Measurements from ENCODE around the gene MASP1.

DNA sequence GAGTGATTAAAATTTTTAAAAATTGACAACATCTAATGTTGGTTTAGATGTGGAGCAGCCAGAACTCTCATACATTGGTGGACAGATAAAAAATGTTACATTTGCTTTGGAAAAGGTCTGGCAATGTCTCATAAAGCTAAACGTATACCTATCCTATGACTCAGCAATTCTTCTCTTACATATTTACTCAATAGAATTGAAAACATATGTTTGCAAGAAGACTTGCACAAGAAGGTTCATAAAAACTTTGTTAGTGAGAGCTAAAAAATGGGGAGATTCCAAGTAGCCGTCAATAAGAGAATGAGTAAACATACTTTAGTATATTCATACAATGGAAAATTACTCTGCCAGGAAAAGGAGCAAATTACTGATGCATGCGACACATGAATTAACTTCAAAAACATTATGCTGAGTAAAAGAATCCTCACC lies 30.0 kb downstream of the MASP1 start:
- TF ChIP-seq CTCF (conservative IDR thresholded peaks at IDR 0.05 in 1 of 2, IDR thresholded peaks at IDR 0.05 in 1 of 2; ENCODE audit: low read depth in 1 of 2, low read length in 2 of 2) (no peak), EZH2 (IDR thresholded peaks at IDR 0.05; ENCODE audit: low read length, missing control alignments) (no peak)

Measured in fibroblast of lung (primary cell).